Dermis microvascular lymphatic vessel endothelial cell (primary cell): ENCODE data around the gene ERP44. TPM values are rescaled to one million over a fixed set of nuclear protein-coding genes. Genes with fewer than 3 reads are reported as not detected.
"Not testable (repeated sequence)": the region's sequence is repeated elsewhere in the genome, so short reads cannot be mapped to it uniquely, and the experiment has no call there.

ENCODE experiments used
- DNase-seq, 2 donors: peaks; one replicate each; pipeline versions ENCODE4 v3.0.0 to v3.0.0-alpha.2; 2010; ENCODE audit warnings: low read depth in 2 of 2
- total RNA-seq: library from RNA; depleted of rRNA; stranded (reverse); fragments of >200 nt; gene quantifications from 2 replicates; pipeline ENCODE4 v1.2.1, GENCODE V29; 2014

The ERP44 gene
- total RNA-seq, 1 donor from 2014 or later = 5.6 TPM

DNA sequence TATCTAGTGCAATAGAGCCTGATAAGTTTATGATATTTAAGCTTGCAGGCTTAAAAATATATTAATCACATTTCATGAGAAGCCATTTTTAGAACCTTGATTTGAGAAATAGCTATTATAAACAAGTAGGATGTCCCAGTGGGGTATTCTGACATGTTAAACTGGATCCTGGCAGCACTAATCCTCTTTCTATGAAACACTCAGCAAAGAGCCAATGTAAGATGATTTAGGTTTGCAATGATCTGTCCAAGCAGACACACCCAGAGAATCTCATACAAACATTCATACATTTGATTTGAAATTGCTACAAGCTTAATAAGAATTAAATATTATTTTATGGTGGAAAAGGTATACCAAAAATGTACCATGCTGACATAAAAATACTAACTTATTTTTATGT lies 86.5 kb downstream of the ERP44 start:
- no peak for DNase-seq

DNA sequence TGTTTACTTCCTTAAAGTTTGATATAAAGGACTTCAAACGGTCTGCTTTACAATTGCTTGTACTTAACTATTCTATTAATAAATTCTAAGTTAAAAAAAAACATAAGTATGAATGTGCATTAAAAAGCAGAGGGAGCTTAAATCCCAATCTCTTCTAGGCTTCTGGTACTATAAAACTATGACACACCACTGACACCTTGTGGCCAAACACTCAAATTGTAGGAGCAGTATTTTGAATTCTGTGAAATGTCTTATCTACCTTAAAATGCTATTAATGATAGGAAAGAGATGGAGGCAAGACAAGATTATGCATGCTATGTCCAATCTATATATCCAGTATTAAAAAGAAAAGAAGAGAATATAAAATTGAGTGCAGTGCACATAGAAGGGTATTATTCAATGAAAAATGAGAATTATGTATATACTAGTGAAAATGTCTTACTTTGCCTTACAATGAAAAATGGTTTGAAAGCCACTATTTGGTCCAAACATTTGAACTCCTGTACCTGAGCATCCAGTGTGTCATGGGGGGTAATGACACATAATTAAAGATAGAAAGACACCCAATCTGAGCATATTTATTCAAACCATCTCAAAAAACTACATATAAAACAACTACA lies 87.6 kb downstream of the ERP44 start:
- DNase-seq = peak; percentile 52 to 77

GRCh38 chr9:99999797-100000196 lies 99.0 kb downstream of the ERP44 start:
- DNase-seq = no peak

DNA sequence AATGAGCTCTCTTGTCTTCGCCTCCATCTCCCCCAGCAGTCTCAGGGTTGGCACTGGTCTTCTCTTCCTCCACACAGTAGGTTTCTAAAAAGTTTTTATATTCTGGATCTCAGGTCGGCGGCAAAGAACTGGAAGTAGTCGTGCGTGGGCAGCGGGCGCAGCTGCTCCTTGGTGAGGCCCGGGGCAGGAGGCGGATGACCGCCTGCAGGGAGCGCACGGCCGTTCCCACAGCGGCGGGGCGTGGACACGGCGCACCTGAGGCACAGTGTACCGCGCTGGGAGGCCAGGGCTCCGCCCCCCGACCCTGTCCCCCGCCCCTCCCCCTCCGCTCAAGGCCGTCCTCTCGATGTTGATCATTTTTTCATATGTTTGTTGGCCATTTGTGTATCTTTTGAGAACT lies 99.9 kb downstream of the ERP44 start:
- DNase-seq = no peak

DNA sequence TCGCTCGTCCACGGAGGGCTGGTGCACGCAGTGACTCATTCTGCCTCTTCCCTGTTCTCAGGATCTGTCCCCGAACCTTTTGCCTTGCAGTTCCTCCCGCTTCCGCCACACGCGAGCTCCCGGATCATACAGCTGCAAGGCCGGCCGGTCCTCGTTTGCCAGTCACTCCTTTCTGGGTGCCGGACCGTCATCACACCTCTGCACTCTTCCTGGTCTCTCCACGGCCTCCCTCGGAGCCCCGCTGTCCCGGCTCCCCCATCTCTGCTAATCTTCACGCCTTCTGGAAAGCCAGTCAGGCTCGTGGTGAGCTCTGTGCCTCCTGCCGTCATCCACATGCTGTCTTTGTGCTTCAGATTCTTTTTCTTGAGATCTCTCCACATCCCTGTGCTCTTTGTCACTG lies 100.5 kb downstream of the ERP44 start:
- DNase-seq = no peak

DNA sequence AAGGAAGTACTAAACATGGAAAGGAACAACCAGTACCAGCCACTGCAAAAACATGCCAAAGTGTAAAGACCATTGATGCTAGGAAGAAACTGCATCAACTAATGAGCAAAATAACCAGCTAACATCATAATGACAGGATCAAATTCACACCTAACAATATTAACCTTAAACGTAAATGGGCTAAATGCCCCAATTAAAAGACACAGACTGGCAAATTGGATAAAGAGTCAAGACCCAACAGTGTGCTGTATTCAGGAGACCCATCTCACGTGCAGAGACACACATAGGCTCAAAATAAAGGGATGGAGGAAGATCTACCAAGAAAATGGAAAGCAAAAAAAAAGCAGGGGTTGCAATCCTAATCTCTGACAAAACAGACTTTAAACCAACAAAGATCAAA lies 108.3 kb downstream of the ERP44 start:
- DNase-seq = not testable (repeated sequence)

DNA sequence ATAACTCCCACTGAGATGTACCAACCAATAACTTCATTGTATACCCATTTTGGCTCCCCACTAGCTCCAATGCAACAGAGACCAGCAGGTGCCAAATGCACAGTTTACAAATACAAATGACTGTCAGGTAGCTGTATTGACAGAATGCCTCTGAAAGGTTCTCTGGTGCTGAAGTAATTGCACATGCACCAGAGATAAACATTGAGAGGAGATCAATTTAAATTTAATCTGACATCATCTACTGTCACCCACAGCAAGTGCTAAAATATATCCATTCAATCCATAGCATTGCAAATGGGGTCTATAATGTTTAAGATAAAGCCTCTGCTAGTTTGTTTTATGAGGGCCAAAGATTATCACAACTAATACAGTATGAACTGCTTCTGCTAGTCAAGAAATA lies 112.2 kb downstream of the ERP44 start:
- DNase-seq = no peak

GRCh38 chr9:99980598-99980997 lies 118.2 kb downstream of the ERP44 start:
- DNase-seq = no peak

DNA sequence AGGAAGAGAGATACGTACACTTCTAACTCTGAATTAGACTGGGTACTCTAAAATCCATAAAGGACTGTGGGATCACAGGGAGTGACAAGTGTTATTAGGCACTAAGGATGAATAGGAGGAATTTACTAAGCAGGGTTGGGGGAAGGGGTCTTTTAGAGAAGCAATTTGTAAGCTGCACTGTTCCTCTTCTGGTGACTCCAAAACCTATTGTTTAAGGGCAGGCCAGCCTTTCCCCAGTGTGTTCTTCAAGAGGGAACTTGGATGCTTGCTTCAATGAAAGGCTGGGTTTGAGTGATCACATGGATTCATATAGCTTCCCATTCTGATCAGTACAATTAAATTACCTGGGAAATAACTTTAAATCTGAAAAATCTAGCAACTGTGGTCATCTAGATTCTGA lies 120.6 kb downstream of the ERP44 start:
- no peak for DNase-seq

DNA sequence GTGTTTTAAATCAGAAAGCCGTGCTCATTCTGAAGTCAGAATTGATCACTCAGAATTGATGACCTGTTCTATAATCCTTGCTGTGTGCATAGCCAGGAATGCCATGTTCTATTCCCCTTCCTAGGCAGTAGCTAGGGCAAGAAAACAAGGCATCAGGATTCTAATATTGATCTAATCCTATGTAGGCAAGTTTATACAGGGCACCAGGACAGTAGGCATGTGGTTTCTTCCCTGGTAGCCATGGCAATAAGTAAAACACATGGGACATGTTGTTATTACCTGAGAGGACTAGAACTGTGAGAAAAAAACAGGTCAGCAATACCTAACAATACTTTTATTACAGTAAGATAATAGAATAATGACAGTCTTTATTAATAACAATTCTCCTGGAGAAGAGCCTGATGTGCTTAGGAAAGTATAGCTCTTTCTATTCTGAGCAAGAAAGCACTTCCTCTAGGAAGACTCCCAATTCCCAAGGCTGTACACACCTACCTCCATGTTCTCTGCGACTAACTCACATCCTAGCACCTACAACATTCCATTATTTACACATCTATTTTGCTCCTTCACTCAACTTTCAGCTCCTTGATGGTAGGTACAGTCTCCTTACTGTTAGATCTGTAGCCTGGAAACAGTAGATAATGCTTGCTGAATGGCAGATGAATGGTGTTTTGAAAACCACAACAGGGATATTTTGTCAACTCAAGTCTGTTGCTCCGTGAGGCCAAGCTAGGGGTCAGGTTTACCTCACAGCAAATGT lies 121.6 kb downstream of the ERP44 start:
- DNase-seq = no peak

GRCh38 chr9:99973455-99973854 lies 125.3 kb downstream of the ERP44 start:
- DNase-seq = no peak

DNA sequence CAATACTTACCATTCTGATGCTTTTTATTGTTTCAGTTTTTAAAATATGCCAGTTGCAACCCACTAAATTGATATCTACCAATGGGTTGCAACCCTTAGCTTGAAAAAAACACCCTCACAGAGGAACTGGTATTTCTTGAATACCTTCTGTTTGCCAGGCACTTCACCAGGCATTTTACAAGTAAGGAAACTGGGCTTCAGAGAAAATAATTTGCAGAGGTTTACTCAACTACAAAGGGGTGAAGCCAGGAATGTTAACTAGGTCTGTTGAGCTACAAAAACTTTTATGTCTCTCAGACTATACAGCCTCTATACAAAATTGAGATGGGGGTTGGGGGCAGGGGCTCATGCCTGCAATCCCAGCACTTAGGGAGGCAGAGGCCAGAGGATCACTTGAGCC lies 127.4 kb downstream of the ERP44 start:
- DNase-seq = no peak

GRCh38 chr9:99970481-99970880 lies 128.3 kb downstream of the ERP44 start:
- DNase-seq = no peak

- DNase-seq = no peak
Measured at GRCh38 chr9:99967457-99967856, 131.3 kb downstream of the ERP44 start.

- peak; percentile 54 to 80 for DNase-seq
Measured at GRCh38 chr9:99966716-99967115, 132.1 kb downstream of the ERP44 start.

DNA sequence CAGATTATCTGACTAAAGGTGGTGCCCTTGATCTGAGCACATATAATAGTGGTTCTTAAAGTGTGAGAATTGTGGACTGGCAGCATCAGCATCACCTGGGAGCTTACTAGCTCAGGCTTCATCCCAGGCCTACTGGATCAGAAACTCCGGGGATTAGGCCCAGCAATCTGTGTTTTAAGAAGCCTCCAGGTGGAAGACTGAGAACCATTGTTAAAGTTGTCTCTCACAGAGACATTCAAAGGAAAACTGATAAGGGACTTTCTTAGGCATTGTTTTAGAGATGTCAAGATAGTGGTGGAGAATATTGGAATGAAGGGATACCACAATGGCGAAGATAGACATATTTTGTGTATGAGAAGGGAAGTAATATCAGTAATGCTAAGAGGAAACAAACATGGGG lies 132.8 kb downstream of the ERP44 start:
- DNase-seq = no peak

- no peak for DNase-seq
Measured at GRCh38 chr9:99964336-99964735, 134.5 kb downstream of the ERP44 start.

DNA sequence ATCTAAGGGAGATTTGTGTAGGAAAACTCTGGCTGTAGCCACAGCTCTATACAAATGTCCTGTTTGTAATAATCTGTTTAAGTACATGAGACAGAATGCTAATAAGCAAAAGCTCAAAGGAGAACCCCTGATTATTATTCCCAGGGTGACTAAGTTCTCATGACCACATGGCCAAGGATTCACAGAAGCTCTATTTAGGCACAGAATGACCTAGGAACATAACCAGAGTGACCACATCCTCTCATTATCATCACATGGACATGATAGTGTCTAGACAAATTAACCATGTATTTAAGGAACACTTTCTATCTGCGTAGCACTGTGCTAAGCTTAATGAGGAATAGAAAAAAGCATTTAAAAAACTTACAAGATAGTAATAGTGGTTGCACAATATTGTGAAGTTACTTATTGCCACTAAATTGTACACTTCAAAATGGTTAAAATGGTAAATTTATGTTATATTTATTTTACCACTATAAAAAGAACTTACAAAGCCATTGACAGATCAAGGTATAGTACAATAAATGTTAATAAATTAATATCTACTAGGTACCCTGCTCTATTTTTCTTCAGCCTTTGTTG lies 136.0 kb downstream of the ERP44 start:
- no peak for DNase-seq

DNA sequence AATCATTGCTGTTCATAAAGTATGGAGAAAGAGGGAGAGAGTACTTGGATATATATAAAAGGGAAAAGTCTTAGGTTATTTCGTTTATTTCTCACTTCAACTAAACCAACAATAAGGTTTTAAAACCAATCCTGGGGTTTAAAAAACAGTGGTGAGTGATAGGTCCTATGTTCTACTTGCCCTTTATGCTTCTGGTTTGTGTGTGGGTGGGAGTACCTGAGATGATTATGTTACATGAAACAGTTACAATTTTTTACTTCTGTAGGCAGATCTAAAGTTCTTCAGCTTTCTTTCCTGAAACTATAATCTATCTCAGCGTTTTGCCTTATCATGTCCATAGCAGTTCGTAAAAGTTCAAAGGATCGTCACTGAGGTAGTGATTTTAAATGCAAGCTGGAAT lies 143.2 kb downstream of the ERP44 start:
- DNase-seq = no peak

DNA sequence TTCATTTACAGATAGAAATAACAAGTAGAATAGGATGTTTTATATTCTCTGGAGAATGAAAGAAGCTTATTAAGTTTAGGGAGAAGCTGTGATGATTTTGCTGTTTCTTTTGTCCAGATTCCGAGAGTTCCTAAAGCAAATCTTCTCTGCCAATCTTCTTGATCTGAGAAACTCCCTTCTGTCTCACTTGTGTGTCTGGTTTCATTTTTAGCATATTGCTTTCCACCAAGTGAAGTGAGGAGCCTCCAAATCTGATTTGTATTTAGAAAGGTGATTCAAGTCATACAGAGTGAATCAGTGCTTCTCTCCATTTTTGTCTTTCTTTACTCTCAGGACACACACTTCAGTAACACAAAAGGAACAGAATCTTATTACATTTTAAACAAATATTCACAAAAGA lies 144.0 kb downstream of the ERP44 start:
- DNase-seq = no peak

DNA sequence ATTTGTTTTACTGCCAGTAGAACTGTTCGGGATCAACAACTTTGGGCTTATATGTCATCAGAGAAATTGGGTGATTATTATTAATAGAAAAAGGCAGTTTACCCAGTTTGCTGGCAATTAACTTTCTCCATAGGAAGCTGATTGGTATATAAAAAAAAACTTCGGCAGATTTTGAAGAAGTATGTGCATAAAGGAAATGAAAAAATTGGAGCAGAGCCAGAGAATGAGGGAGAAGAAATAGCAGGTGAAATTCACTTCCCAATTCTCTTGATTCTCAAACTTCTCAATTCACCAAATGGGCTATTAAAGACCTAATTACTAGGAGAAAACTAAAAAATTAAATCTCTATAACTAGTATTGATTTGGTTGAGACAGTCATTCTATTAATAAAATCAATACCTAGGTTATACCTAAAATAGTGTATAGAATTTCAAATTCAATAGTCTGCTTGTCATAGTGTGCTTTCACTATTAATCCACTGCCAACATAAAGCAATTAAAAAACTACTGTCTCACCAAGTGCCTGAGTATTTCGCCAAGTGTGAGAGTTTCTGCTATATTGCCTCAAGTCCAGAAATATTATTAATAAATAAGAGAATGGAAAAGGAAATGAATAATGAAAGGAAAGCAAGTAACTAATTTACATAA lies 144.8 kb downstream of the ERP44 start:
- no peak for DNase-seq

GRCh38 chr9:99948896-99949295 lies 149.9 kb downstream of the ERP44 start:
- peak; percentile 40 to 91 for DNase-seq

DNA sequence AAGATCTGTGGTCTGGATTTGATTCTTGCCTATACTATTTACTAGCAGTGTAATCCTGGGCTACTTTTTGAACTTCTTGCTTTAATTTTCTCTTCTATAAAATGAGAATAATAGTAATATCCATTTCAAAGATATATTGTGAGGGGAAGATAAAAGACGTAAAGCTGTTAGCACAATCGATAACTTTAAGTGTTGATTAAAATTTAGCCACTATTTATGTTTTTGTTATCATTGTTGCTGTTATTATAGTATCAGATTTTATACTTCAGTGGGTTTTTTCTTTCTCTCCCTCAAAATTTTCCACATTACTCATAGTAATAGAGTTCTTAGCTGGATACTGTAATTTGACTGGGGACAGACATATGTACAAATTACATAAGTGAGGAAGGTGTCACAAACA lies 150.3 kb downstream of the ERP44 start:
- no peak for DNase-seq
